Lower leg skin (tissue), 3 donors: ENCODE measurements around the gene TVP23A.

Experiments used
- CTCF ChIP-seq, 3 donors: fragments of 450-650 bp; IDR thresholded peaks; one replicate each; pipeline ENCODE4 v1.5.1; 2016; ENCODE audit warnings: antibody characterized with exemption in 3 of 3, mild to moderate bottlenecking in 3 of 3, moderate library complexity in 2 of 3
- POLR2A ChIP-seq, 2 donors: fragments of 450-650 bp; IDR thresholded peaks; one replicate each; pipeline ENCODE4 v1.6.1; 2016 to 2017; ENCODE audit warnings: antibody characterized with exemption in 2 of 2, mild to moderate bottlenecking in 1 of 2, moderate library complexity in 1 of 2

DNA sequence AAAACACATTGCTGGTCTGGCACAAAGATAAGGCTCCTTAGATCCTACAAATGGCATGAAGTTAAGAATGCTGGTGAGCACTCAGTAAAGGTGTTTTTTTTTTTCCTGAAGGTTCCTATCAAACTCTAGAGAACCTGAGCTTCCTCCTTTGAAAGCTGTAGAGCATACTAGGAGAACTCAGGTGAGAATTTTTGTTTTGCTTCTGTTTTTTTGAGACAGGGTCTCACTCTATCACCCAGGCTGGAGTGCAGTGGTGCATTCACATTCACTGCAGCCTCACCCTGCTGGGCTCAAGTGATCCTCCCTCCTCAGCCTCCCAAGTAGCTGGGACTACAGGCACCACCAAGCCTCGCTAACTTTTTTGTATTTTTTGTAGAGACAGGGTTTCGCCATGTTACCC lies 37.4 kb upstream of the TVP23A start:
- TF ChIP-seq CTCF (IDR thresholded peaks at IDR 0.05) (no peak), POLR2A (IDR thresholded peaks at IDR 0.05) (no peak)
